Panc1 (cell line): ENCODE measurements around the gene TMEM163.

ENCODE experiments used
- POLR2AphosphoS5 ChIP-seq: IDR thresholded peaks from 2 replicates; pipeline ENCODE4 v1.6.1; 2012; ENCODE audit warnings: mild to moderate bottlenecking, low read depth, low read length, moderate library complexity
- REST ChIP-seq, 2 experiments: IDR thresholded peaks; 2 replicates each; pipeline ENCODE4 v1.6.1; 2011 to 2012; ENCODE audit warnings: low read depth in 2 of 2, control low read depth in 1 of 2, low read length in 1 of 2, mild to moderate bottlenecking in 1 of 2, moderate library complexity in 1 of 2; ENCODE audit not compliant: insufficient read depth in 1 of 2
- TF ChIP-seq, protein P1 (sequence below): fragments of 450-650 bp; IDR thresholded peaks from 2 replicates; pipeline ENCODE4 v1.5.1; 2017; ENCODE audit warnings: mild to moderate bottlenecking

GRCh38 chr2:134764164-134764563 lies 45.4 kb upstream of the TMEM163 start:
- TF ChIP-seq REST (IDR thresholded peaks at IDR 0.05; ENCODE audit: insufficient read depth in 1 of 2, low read depth in 2 of 2, low read length in 1 of 2): no peak
- TF ChIP-seq, protein P1, sequence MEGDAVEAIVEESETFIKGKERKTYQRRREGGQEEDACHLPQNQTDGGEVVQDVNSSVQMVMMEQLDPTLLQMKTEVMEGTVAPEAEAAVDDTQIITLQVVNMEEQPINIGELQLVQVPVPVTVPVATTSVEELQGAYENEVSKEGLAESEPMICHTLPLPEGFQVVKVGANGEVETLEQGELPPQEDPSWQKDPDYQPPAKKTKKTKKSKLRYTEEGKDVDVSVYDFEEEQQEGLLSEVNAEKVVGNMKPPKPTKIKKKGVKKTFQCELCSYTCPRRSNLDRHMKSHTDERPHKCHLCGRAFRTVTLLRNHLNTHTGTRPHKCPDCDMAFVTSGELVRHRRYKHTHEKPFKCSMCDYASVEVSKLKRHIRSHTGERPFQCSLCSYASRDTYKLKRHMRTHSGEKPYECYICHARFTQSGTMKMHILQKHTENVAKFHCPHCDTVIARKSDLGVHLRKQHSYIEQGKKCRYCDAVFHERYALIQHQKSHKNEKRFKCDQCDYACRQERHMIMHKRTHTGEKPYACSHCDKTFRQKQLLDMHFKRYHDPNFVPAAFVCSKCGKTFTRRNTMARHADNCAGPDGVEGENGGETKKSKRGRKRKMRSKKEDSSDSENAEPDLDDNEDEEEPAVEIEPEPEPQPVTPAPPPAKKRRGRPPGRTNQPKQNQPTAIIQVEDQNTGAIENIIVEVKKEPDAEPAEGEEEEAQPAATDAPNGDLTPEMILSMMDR: no peak
- no peak for TF ChIP-seq POLR2AphosphoS5
